Motor neuron (in vitro differentiated cells): ENCODE data around the gene KRT31. TPM values are rescaled to one million over a fixed set of nuclear protein-coding genes. Genes with fewer than 3 reads are reported as not detected.
A peak's percentile ranks its signal among the peaks of the same experiment; 100 is the strongest.
"Not testable (repeated sequence)": the region's sequence is repeated elsewhere in the genome, so short reads cannot be mapped to it uniquely, and the experiment has no call there.

Experiments used
- ATAC-seq, 8 experiments: fragments of 200-7000 bp; cut with Tn5 transposase; replicated peaks in 6 of 8; 2 replicates each; pipeline ENCODE4 v1.8.0; 2021; ENCODE audit warnings: mild to moderate bottlenecking in 8 of 8, moderate library complexity in 8 of 8
- H3K27ac ChIP-seq, 2 donors: fragments of 250-450 bp; sonication (Bioruptor Pico); 2 replicates each; pipeline ENCODE4 v1.9.0; 2021; ENCODE audit warnings: antibody characterized with exemption in 2 of 2, mild to moderate bottlenecking in 2 of 2, moderate library complexity in 1 of 2
- H3K4me1 ChIP-seq, 2 donors: fragments of 250-450 bp; sonication (Bioruptor Pico); replicated peaks in 1 of 2; 2 replicates each; pipeline ENCODE4 v1.6.1; 2021; ENCODE audit warnings: antibody characterized with exemption in 2 of 2, mild to moderate bottlenecking in 2 of 2, moderate library complexity in 1 of 2
- H3K4me3 ChIP-seq, 5 donors: fragments of 250-450 bp; sonication (Bioruptor Pico); 2 replicates each; pipeline ENCODE4 v1.9.0; 2021; ENCODE audit warnings: antibody characterized with exemption in 5 of 5, mild to moderate bottlenecking in 5 of 5, moderate library complexity in 4 of 5
- WGBS, 10 experiments: fragments of 450-650 bp; shearing (Covaris generic); methylation state at CpG; one replicate each; pipeline ENCODE4 v1.0.0; 2022; 5-methylcytosine and 5-hydroxymethylcytosine counted together
- in situ Hi-C, 9 experiments: fragments of 400-800 bp; cut with MboI; loops; one replicate each; pipeline ENCODE4 v1.15.0; 2021; ENCODE audit warnings: low sequenced_read_pairs in 9 of 9, low pct_unique_long_range_greater_than_20kb in 2 of 9; ENCODE audit not compliant: unreplicated experiment in 9 of 9
- total RNA-seq, 8 experiments: library from RNA; unstranded; fragments of 300-600 nt; gene quantifications; 2 replicates each; pipeline versions ENCODE4 v1.2.3 to v1.2.4, GENCODE V29; 2022

The KRT31 gene
- total RNA-seq, 8 experiments from 2014 or later: 0.32 to 0.38 TPM; not detected in 6

DNA sequence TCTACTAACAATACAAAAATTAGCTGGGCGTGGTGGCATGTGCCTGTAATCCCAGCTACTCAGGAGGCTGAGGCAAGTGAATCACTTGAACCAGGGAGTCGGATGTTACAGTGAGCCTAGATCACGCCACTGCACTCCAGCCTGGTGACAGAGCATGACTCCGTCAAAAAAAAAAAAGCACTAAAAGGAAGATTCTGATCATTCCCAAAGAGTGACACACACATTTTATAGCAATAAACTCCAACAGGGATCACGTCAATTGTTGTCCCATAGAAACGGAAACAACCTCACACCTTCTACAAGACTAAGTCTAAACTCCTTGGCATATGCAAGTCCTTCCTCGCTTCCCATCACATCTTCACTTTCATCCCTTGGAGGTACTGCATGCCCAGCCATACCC is 17.3 kb downstream of the KRT31 start:
- H3K4me3 ChIP-seq, H3K4me1 ChIP-seq, in situ Hi-C loops, H3K27ac ChIP-seq: not testable (repeated sequence)
- WGBS, 10 experiments: 8 to 91% (median 49%) methylated on average over 1 to 6 of the region's 7 CpGs; no CpG with 5 or more reads in 2 of the 10 experiments
- ATAC-seq: peak in 2 of 8 experiments; percentile 55 to 80

DNA sequence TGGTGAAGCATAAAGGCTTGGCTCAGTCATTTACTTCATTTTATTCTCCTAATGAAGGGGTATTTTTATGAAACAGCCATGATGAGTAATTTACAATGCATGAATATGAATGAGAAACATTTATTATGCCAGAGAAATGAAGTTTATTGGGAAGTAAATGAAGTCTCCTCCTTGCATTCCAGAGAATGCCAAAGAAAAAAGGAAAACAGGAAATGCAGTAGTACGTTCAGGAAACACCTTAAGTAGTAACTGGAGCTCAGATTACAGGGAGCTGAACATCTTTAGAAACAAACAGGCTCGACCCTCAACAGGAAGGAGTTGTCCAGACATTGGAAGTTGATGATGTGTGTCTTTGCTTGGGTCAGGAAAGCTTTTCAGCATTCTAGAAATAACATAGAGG is 19.9 kb downstream of the KRT31 start:
- no peaks in the 10 kb centered on the region for H3K4me1 ChIP-seq
- in situ Hi-C loops: no loop called here
- H3K4me3 ChIP-seq: no peak overlapping the region
- WGBS, 10 experiments: 0 to 39% (median 13%) methylated on average over 1 to 2 of the region's 2 CpGs; no CpG with 5 or more reads in 2 of the 10 experiments
- no peak overlapping the region for H3K27ac ChIP-seq
- peak in 1 of 8 experiments; percentile 65 for ATAC-seq

DNA sequence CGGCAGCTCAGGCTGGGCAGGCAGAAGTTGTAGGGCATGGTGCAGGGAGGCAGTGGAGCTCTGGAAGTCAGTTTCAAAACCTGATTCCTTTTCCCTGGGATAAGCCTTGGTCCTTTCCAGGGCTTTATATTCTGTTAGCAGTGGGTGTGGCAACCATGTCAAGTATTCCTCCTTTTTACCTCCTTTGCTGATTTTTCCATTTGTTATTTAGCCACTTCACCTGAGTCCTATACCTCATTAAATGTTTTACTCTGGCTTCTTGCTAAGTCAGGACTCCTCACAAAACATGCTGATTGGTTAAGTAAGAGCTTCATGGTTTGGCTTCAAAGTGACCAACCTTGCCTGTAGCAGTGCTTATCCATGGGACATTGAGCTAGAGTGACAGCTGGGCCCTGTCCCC is 27.7 kb downstream of the KRT31 start, which contains the start of gene KRT33B:
Gene KRT33B (minus strand): TSS at position 101 of the 400 bp plus-strand sequence. CDS start 63 bp downstream, at position 38.
- Histone ChIP-seq H3K4me1 (no peaks in the 10 kb centered on the region), H3K27ac (no peak within 1 kb of the TSS), H3K4me3 (no peak within 1 kb of the TSS)
- in situ Hi-C loops: no loop called here
- 100% methylated on average over 1 of the region's 1 CpG; no CpG with 5 or more reads in 9 of the 10 experiments for WGBS, 10 experiments
- ATAC-seq: no peak

GRCh38 chr17:41369023-41369422 is 28.4 kb downstream of the KRT31 start:
- ATAC-seq: no peak
- Histone ChIP-seq H3K27ac (no peak overlapping the region), H3K4me1 (no peaks in the 10 kb centered on the region), H3K4me3 (no peak overlapping the region)
- 58 to 100% (median 82%) methylated on average over 1 to 2 of the region's 2 CpGs for WGBS, 10 experiments
- in situ Hi-C loops: no loop called here

DNA sequence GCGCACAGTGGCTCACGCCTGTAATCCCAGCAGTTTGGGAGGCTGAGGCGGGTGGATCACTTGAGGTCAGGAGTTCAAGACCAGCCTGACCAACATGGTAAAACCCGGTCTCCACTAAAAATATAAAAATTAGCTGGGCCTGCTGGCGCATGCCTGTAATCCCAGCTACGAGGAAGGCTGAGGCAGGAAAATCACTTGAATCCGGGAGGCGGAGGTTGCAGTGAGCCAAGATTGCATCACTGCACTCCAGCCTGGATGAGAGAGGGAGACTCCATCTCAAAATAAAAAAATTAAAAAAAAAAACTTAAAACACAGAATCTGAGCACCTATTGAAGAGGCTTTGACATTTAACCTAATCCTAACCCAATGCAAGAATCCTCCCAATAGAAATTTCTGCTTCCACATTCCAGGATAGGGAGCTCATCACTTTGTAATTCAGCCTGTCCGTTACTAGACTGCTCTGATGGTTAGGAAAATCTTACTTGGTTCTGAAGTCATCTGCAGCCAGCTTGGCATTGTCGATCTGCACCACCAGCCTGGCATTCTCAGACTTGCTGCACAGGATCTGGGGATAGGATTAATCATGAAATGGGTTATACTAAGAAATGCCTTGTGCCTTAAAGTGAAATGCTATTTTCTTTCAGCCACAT is 29.9 kb downstream of the KRT31 start:
- no peak for ATAC-seq
- Histone ChIP-seq H3K4me1 (no peaks in the 10 kb centered on the region), H3K27ac (no peak overlapping the region), H3K4me3 (no peak overlapping the region)
- in situ Hi-C loops: no loop called here
- 0 to 88% (median 83%) methylated on average over 1 to 8 of the region's 10 CpGs; no CpG with 5 or more reads in 1 of the 10 experiments for WGBS, 10 experiments

DNA sequence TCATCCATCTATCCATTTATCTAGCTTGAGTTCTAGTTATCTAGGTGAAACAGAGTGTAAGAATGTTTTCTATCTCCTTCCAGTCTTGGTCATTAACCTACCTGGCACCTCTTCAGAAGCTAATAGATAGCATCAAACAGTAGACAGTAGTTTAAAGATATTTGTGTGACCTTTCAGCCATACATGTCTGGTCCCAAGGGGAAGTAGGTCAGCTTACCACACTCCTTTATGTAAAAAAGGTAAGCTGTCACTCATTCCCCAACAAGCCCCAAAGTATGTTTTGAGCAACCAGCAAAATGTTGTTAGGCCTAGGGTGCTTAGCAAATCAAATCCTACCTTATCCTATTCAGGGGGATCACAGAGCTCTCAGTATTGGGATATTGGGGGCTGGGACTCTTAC is 31.3 kb downstream of the KRT31 start:
- in situ Hi-C loops: no loop called here
- no peak overlapping the region for H3K27ac ChIP-seq
- no peak overlapping the region for H3K4me3 ChIP-seq
- no peak for ATAC-seq
- no peaks in the 10 kb centered on the region for H3K4me1 ChIP-seq

DNA sequence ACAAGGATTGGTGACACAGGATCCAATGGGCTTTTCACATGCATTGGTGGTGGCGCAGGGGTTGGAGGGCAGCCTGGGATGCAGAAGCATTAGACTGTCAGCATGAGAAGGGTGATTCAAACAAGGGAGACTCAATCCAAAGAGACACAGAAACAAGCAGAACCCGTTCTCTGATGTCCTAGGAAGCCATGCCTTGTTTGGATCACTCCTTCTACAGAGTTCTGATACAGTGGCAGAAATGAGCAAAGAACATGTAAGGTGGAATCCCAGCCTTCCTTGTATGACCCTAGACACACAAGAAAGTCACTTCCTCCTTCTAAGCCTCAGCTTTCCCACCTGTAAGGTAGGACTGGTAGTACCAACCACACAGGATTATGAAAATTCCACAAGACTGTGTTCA is 33.5 kb downstream of the KRT31 start:
- 0 to 80% (median 14%) methylated on average over 1 of the region's 2 CpGs; no CpG with 5 or more reads in 5 of the 10 experiments for WGBS, 10 experiments
- no peaks in the 10 kb centered on the region for H3K4me1 ChIP-seq
- no peak overlapping the region for H3K27ac ChIP-seq
- in situ Hi-C loops: no loop called here
- ATAC-seq: no peak
- H3K4me3 ChIP-seq: no peak overlapping the region

DNA sequence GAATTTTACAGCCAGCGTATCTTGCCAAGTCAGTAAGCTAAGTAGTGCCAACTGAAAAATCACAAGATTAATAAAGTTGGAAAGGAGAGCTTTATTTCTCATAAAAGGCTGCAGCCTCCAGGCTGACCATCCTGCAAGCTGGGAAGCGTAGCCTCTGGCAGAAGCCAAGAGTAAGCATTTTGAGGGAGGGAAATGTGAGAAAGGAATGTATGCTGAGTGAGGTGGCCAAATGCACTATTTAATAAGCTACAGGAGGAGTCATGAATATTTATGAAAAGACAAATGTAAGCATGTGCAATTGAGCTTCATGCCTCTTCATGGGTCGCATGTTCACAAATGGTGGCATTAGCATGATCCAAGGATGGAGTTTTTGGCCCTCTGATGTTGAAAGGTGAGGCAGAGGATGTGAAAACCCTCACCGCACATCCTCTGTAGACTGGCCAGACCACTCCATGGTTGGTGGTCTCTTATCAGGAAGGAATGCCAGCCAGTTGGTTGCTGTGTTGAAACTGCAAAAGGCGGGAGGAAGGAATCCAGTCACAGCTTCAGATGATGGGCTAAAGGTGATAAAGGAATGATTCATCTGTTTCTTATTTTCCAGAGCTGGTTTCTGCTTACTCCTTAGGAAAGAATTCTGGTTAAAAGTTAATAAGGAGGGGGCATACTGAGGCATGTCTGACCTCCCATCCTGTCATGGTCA is 37.0 kb downstream of the KRT31 start:
- Histone ChIP-seq H3K4me3 (no peak overlapping the region), H3K27ac (no peak overlapping the region), H3K4me1 (no peaks in the 10 kb centered on the region)
- WGBS, 10 experiments: 40 to 100% (median 75%) methylated on average over 1 to 5 of the region's 5 CpGs; no CpG with 5 or more reads in 1 of the 10 experiments
- in situ Hi-C loops: no loop called here
- peak in 1 of 8 experiments; percentile 53 for ATAC-seq

DNA sequence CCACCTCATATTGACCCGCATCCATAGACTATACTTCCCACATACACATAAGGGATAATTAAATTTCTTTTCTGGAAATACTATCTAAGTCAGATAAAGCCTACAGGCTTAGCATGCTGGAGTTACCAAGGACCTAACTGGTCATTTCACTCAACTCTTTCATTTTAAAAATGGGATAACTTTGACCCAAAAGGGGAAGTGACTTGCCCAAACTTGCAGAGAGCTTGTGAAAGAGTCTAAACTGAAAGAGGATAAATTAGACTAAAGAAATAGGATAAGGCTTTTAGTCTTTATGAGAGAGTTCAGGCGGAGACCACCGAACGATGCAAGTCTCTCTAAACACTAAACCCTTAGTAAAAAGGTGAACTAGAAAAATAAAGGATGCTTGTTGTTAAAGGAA is 42.9 kb downstream of the KRT31 start:
- in situ Hi-C loops: no loop called here
- H3K4me3 ChIP-seq: no peak overlapping the region
- H3K27ac ChIP-seq: no peak overlapping the region
- WGBS, 10 experiments: 75 to 100% (median 94%) methylated on average over 3 to 4 of the region's 4 CpGs
- no peak for ATAC-seq
- H3K4me1 ChIP-seq: no peaks in the 10 kb centered on the region

DNA sequence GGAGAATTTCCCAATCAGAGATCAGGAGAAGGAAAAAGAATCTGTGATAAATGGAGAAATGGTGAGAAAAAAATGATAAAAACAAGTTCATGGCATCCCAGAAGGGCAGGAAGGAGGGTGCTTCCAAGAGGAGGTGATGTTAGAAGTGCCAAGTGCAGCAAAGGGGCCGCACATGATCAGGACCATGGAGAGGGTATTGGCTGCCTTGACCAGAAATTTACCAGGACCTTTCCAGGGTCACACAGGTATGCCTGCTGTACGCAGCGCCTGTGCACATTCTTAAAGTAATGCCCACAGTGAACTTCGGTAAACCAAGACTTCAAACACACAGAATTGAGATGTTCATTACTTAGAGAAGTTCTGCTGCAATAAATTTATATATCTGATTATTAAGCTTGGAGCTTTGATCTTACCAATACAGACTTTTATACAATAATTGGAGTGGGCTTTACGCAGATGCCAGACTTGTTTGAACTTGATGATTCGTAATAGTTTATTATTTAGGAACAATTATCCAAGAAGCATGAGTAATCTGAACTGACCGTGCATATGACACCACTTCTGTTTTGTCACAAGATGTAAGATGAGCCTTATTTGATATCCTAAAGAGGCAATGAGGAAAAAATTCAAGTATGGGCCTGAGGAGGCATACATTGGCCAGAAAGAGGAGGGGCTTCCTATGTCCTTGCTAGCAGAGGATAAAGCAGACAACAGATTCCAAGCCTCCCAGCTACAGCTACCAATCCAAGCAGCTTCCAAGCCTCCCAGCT is 44.6 kb downstream of the KRT31 start:
- in situ Hi-C loops: no loop called here
- WGBS, 10 experiments: 6 to 87% (median 66%) methylated on average over 1 to 7 of the region's 7 CpGs
- Histone ChIP-seq H3K27ac (no peak overlapping the region), H3K4me3 (no peak overlapping the region), H3K4me1 (no peaks in the 10 kb centered on the region)
- no peak for ATAC-seq

GRCh38 chr17:41351177-41351576 is 46.2 kb downstream of the KRT31 start:
- in situ Hi-C loops: no loop called here
- WGBS, 10 experiments: 0 to 100% (median 80%) methylated on average over 1 to 2 of the region's 2 CpGs; no CpG with 5 or more reads in 1 of the 10 experiments
- no peak for ATAC-seq
- Histone ChIP-seq H3K4me3 (no peak overlapping the region), H3K4me1 (no peaks in the 10 kb centered on the region), H3K27ac (no peak overlapping the region)

DNA sequence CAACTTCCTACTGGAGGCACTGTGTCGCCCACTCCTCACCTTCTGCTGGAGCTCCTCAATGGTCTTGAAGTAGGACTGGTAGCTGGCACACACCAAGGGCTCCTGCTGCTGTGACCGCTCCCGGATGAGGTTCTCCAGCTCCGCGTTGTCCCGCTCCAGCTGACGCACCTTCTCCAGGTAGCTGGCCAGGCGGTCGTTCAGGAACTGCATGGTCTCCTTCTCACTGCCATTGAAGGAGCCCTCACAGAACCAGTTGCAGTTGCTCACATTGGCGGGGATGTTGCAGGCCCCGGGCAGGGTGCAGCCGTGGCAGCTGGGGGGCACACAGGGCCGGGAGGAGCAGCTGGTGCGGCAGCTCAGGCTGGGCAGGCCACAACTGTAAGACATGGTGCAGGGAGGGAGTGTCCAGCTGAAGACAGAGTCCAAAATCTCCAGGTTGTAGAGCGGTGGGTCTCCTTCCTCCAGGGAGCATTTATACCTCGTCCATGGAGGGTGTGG is 47.0 kb downstream of the KRT31 start, which contains the start of gene KRT33A:
Gene KRT33A (minus strand): TSS at position 448 of the 498 bp plus-strand sequence. CDS start 61 bp downstream, at position 387.
- 71 to 92% methylated on average over 5 to 8 of the region's 16 CpGs; no CpG with 5 or more reads in 8 of the 10 experiments for WGBS, 10 experiments
- H3K4me3 ChIP-seq, in situ Hi-C loops, H3K4me1 ChIP-seq, H3K27ac ChIP-seq, ATAC-seq: not testable (repeated sequence)
